Cardiac fibroblast (primary cell): ENCODE measurements around the gene CDKAL1.

Source experiments
- DNase-seq, 2 donors: peaks; one replicate each; pipeline versions ENCODE4 v3.0.0 to v3.0.0-alpha.2; 2010; ENCODE audit warnings: low read depth in 2 of 2
- H3K4me3 ChIP-seq, 2 donors: replicated peaks in 1 of 2; 1 replicate in 1 of 2; 2 replicates in 1 of 2; pipeline ENCODE4 v1.5.1; 2011; ENCODE audit warnings: low read depth in 2 of 2, low read length in 2 of 2, mild to moderate bottlenecking in 2 of 2, moderate library complexity in 1 of 2
- CTCF ChIP-seq: IDR thresholded peaks from one replicate; pipeline ENCODE4 v1.5.1; 2011; ENCODE audit warnings: low read depth, mild to moderate bottlenecking, low read length, inconsistent platforms

Gene CDKAL1

GRCh38 chr6:20660534-20660933 lies 126.3 kb downstream of the CDKAL1 start:
- no peak overlapping the region for H3K4me3 ChIP-seq
- no peak for DNase-seq
- TF ChIP-seq CTCF: no peak

- no peak overlapping the region for H3K4me3 ChIP-seq
- DNase-seq: peak; percentile 63 to 85
- TF ChIP-seq CTCF: no peak
These were observed 127.5 kb downstream of the CDKAL1 start for GRCh38 chr6:20661721-20662120.

GRCh38 chr6:20664250-20664649 lies 130.0 kb downstream of the CDKAL1 start:
- DNase-seq: no peak
- TF ChIP-seq CTCF: no peak
- no peak overlapping the region for H3K4me3 ChIP-seq

GRCh38 chr6:20665290-20665689 lies 131.0 kb downstream of the CDKAL1 start:
- no peak overlapping the region for H3K4me3 ChIP-seq
- DNase-seq: no peak
- no peak for TF ChIP-seq CTCF

- TF ChIP-seq CTCF: no peak
- no peak overlapping the region for H3K4me3 ChIP-seq
- peak in 1 of 2 donors; percentile 54 for DNase-seq
These were observed 135.5 kb downstream of the CDKAL1 start for GRCh38 chr6:20669571-20670314.

- TF ChIP-seq CTCF: no peak
- DNase-seq: no peak
- no peak overlapping the region for H3K4me3 ChIP-seq
These were observed 136.5 kb downstream of the CDKAL1 start for GRCh38 chr6:20670750-20671149.

GRCh38 chr6:20672038-20672437 lies 137.8 kb downstream of the CDKAL1 start:
- H3K4me3 ChIP-seq: no peak overlapping the region
- no peak for DNase-seq
- TF ChIP-seq CTCF: no peak
